ELF-1 (cell line): ENCODE measurements around the gene COL5A1.
"Not testable (repeated sequence)": the region's sequence is repeated elsewhere in the genome, so short reads cannot be mapped to it uniquely, and the experiment has no call there.

Experiments used
- DNase-seq: peaks from one replicate; pipeline ENCODE4 v3.0.0-alpha.2; 2016; ENCODE audit warnings: low read depth, low spot score

COL5A1 gene

DNA sequence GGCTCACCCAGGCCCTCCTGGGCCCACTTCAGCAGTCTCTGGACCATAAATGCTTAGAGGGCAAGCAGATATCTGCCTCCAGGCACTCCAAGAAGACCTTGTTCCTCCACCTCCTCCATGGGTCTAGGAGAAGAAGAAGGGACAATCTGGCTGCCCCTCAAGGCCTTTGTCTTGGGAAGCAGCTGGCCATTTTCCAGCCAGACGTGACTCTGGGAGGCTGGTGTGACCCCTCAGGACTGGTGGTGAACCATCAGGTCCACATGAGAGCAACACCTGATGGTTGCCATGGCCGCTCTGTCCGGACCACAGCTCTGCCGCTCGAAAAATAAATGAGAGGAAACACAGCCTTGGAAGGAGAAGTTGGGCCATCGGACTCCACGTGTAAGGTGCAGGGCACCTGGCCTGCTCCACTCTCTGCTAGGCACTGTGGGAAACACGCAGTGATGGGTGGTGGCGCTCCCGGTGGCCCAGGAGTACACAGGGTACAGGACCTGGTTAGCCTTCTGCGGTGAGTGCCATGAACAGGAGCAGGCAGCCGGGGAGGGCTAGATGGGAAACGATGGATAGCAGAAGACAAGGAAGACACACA, 3.0 kb upstream of the COL5A1 start:
- DNase-seq: no peak

DNA sequence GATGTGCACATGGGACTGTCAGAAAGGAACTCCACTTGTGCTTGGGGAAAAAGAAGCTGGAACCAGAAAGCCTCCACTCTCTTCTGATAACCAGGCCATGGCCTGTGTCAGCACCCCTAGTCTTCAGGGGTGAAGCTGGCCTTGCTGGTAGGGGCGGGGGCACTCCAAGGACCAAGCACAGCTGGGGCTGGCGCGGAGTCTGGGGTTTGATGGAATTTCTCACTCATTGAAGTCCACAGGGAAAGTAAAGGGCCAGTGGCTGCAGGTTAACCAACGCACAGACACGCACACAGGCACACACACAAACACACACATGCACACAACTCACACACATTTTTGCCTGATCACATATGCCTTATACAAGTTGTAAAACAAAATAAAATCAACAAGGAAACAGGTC, 1.6 kb upstream of the COL5A1 start:
- DNase-seq: no peak

DNA sequence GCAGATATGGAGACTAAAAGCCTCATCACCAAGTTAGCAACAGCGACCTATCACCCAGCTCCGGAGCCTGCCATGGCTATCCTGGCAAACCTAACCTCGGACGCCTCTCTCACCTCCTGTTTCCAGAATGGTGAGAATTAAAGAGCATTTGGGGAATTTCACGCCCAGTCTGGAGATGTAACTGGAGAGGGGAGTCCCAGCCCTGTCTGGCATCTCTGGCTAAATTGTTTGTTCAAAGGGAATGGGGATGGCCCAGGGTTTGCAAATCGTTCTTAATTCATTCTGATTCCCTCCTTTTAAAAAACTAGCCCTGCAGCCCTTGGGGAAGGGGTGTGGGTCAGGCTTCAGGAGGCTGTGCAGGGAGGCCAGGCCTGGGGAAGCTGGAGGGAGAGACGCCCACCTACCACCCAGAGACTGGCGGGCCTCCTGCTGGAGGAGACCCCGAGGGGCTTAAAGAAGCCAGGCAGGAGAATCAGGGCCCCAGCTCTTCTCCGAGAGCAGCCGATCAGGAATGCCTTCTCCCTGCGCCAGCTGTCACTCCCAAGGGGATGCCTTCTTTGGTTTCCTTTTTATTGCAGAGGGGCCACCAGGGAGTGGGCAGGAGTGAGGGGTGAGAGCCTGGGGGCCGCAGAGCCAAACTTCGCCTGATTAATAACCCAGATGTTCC, 964 bp upstream of the COL5A1 start:
- DNase-seq: peak; percentile 71

DNA sequence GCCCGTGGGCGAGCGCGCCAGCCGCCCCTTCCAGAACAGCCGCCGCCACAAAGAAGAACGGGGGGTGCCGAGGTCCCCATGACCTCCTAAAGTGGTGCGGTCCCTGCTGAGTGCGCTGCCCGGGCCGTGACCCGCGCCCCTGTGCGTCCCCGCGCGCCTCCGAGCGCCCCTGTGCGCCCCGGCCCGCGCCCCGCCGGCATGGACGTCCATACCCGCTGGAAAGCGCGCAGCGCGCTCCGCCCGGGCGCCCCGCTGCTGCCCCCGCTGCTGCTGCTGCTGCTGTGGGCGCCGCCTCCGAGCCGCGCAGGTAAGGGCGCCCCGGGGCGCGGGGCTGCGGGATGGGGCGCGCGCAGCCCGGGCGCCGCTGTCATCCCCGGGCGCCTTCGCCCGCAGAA, 384 bp downstream of the COL5A1 start:
- no peak for DNase-seq

DNA sequence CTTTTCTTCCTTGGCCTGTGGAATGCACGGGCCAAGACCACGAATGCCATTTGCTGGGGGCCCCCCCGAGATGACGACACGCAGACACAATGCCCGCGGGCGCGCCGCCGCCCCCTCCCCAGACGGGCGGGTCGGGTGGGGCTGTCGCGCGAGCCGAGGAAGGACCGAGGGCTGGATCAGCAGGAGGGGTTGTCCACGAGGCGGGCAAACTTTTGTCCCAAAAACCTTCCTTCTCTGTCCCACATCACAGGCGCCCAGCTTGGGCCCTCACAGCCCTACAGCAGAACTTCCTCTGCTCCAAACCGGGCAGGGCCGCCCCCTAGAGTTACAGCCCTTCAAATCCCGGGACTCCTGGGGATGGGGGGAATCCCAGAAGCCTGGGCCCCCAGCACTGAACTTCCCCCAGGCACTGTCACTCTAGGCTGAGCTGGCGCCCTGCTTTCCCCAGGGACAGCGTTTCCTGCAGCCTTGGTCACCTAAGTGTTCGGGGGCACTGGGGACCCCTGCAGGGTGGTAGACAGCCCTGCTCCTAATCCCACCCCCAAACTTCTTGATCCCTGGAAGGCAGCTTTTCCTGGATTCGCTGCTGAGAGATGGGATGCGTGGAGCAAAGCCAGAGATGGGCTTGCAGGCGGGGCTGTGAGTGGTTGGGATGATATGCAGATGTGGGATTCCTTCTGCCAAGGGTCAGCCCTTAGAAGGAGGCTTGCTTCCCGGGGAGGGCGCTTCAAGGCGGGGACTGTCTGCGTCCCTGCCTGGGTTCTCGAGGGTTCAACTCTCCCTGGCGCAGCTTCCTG, 980 bp downstream of the COL5A1 start:
- DNase-seq: peak; percentile 69

DNA sequence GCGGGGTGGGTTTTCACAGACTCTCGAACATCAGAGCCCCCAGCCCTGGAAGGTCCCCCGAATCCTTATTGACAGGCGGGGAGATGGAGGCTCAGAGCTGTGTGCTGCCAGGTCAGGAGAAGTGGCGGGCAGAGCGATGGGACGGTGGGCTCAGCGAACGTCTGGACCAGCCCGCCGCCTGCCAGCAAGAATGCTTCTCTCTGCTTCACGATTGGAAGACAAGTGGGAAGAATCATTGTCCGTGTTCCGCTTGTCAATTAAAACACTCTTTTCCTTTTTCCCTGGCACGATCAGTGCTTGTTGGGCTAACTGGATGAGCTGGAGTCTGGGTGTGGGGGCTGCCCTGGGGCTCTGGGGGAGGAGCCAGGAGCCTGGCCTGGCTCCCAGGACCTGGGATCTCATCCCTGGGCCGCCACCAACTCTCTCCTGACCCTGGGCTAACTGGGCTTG, 1.6 kb downstream of the COL5A1 start:
- peak; percentile 51 for DNase-seq

DNA sequence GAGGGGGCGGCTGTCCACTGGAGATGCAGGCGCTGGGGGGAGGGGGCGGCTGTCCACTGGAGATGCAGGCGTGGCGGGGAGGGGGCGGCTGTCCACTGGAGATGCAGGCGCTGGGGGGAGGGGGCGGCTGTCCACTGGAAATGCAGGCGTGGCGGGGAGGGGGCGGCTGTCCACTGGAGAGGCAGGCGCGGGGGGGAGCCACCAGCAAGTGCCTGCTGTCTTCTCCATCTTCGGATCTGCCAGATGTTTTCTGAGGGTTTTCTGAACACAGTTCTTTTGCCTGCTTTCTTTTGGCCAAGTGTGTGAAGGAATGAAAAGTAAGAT, 2.8 kb downstream of the COL5A1 start:
- DNase-seq: not testable (repeated sequence)

DNA sequence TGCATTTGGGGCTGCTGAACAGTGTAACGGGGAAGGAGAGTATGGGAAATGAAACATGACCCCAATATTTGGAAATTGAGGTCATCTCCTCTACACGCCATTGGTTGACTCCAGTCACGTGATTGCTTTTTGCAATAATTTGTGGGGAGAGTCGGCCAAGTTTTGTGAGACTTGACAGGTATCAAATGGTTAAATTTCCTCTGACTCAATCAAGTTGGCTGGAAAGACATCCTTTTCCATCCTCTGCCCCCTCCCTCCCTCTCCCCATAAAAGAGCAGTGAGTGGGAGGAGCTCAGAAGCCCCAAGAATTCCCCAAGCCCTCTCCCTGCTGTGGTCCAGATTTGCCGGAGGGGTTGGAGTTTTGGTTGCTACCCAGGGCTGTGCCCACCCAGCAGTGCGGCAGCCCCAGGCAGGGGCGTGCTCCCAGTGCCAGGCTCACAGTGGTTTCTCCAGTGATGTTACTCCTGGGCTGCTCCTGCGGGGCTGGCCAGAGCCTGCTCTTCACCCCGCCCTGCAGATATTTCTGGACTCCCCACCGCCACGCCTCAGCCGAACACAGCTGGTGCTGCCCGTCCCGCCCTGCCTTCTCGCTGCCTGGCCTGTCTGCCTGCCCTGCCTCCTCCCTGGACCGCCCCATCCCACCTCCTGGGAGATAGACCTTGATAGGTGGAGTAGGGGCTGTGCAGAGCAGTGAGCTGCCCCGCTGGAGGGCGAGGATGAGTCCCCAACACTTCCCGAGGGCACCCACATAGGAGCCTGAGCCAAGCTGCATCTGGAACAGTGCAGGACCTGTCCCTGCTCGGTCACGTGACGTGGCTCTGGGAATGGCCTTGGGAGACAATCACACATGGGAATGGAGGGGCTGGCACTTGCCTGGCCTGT, 3.4 kb downstream of the COL5A1 start:
- DNase-seq: peak; percentile 44

DNA sequence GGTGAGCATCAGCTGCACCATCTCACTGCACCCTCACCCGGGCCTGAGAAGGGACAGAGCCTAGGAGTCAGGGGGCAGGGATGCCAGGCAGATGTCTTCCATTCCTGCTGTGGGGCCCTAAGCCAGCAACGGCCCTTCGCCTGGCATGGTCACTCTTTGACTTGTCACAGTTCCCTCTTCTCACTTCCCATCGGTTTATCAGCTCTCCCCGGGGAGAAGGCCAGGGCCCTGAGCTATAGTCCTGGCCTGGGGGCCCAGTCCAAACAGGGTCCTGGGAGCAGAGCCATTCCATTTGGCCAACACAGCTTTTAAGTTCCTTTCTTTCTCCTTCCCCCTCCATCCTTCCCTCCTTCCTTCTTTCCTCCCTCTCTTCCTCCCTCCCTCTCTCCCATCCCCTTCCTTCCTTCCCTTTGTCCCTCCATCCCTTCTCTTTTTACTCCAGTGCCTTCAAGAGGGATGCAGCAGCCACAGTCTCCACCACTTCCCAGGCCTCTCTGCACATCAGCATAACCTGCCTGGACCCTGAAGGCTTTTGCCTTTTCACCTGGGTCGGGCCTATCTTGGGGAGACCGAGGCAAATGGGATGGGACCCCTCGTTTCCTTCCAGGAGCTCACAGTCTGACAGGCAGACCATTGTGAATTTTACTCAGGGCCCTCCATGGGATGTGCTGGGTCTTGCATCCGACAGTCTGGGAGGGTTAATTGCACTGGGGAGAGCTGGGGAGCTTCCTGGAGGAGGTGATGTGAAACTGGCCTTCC, 4.2 kb downstream of the COL5A1 start:
- DNase-seq: no peak

DNA sequence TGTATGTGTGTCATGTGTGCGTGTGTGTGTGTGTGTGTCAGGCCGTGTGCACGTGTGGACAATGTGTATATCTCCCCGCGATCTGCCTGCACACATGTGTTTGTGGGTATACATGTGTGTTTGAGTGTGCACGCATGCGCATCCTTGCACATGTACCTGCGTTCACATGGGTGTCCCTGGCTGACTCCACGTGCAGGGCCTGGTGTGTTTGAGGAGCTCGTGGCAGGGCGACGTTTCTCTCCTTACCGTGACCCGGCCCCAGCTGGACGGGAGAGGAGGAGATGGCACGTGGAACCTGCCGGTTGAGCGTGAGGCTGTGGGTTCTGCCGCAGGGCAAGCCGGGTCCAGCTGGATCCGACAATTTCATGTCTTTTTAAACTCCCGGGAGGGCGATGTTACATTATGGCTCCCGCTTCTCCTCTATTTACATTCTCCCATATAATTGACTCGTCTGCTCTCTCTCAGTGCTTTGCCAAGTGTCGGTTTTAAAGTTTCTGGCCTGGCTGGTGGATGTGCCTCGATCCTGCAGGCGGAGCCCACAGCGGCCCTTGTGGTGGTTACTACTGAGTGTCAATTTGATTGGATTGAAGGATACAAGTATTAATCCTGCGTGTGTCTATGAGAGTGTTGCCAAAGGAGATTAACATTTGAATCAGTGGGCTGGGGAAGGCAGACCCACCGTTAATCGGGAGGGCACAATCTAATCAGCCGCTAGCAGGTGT, 5.9 kb downstream of the COL5A1 start:
- DNase-seq: no peak

DNA sequence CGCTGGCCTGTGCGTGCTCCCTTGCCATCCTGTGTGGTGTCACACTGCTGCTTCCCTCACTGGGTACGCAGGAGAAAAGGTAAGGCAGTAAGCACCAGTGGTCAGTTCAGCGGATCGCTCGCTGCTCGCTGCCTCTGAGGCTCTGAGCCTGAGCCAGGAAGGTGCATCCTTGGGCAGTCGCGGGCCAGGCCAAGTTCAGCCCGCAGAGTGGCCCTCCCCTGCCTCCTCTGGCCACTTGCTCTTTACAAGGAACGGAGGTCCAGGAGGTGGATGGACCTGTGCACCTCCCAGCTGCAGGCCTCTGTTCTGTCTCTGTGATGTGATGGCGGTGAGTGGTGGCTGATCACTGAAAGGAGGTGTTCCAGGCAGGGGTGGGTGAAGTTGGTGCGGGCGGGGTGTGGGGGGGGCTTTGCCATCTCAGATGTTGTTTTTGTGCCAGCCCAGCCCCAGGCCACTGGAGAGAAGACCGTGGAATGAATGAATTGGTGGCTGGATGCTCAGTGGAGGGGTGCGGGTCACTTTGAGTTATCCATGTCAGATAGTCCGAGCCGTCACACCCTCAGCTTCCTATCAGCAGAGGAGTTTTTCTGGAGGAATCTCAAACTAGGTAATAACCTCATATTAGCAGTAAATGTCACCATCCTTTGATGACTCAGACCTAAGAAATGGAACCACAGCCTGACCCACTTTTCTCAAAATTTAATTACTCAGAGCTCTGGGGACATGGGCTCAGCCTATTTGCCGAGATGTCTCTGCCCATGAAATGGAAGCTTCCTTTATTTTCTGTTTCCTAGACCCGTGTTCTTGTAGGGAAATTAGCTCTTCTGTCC, 7.3 kb downstream of the COL5A1 start:
- no peak for DNase-seq

DNA sequence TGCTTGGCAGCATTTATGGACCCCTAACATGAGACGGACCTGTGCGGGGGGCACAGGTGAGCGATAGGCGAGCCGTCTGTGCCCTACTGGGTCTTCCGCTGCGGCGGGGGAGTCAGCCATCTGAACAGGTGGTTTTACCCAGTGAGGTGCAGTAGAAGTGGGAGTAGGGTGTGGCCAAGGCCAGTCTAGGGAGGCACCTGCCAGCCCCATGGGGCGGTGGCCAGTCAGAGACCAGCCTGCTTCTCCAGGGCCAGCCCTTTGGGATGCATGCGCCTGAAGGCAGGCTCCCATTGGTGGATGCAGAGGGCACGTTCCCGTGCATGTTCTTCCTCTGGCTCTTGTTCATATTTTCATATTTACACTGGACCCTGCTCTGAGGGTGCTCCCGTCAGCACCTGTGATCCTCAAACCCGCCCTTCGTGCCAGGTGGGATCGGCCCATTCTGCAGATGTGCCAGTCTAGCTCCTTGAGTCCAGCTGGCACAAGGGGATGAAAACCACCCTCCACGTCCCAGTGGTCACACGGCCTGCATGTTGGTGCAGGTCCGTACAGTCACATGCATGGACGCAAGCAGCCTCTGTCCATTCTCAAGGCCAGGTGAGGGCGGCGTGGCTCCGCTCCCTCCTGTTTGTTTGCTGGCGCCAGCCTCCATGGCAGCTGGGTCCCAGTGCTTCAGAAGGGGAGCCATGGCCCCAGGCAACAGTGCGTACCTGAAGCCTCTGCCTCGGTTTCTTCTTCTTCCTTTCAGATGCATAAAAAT, 9.0 kb downstream of the COL5A1 start:
- DNase-seq: no peak

DNA sequence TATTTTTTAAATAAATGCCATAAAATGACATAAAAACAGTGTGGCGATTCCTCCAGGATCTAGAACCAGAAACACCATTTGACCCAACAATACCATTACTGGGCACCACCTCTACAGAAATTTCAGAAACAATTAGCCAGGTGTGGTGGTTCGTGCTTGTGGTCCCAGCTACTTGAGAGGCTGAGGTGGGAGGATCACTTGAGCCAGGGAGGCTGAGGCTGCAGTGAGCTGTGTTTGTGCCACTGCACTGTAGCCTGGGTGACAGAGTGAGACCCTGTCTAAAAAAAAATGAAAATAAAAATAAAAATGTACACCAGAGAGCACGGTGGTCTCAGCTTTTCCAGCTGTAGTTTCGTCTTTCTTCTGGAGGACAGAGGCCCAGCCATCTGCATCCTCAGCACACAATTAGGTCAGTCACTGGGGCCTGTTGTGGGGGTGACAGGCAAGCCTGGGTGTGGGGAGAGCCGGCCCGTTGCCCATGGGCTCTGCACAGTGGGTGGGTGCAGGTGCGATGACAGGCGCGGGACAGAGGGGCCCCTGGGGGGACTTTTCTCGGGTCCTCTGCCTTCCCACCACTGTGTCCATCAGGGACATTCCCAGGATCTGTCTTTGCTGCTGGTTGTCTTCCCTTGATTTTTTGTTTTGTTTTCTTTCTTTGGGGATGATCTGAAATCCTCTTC, 9.8 kb downstream of the COL5A1 start:
- no peak for DNase-seq

DNA sequence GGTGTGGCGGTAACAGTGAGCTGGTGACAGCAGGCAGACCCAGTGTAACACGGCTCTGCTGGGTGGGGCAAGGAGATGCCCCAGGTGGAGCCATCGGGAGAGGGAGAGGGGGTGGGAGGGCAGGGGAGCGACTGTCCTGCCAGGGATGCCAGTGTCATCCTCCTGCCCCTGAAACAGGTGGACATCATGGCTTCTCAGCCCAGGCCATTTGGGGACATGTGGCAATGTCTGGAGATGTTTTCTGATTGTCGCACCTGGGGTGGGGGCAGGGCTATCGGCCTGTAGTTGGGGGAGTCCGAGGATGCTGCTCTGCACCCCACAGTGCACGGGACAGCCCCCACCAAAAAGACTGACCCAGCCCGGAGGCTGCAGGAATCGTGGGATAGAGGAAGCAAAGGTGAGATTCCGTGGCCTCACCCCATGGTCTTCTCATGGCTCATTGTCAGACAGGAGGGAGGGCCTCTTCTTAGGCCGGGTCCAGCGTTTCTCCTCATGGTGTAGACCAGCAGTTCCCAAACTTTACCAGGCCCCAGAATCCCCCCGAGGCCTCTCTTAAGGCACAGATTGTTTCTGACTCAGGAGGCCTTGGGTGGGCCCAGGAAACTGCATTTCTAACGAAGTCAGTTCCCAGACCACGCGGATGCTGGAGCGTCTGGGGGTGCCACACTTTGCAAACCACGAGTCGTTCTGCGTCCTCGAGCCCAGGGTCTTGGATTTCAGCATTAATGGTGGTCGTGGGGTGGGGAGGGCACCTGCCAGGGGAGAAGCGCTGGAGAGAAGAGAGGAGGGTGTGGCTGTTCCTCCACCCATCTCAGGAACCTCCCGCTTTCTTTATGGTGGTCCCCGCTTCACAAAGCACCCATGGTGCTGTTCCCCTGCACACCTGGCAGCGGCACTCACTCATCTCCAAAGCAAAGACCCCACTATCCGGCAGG, 11.0 kb downstream of the COL5A1 start:
- DNase-seq: no peak

DNA sequence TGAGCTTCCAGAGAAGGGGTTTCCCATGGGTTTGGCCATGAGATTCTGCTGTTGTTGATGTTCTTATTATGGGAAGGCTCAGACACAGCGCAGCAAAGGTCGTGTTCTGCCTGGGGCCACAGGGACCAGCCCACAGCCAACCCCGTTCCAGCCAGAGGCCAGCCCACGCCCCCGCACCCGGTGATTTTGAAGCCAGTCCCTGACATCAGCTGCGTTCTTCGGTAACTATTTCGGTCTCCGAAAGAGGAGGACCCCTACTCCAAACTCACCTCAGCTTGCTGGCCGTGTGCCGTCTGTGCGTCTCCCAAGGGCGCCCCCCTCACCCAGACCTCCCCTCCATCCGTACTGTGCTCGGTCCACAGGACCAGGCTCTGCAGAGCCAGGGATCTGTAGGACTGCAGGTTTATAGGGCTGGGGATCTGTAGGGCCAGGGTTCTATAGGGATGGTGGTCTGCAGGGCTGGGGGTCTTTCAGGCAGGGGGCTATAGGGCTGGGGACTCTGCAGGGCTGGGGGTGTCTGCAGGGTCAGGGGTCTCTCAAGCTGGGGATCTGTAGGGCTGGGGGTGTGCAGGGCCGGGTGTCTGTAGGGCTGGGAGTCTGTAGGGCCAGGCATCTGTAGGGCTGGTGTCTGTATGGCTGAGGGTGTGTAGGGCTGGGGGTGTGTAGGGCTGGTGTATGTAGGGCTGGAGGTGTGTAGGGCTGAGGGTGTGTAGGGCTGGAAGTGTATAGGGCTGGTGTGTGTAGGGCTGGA, 11.8 kb downstream of the COL5A1 start:
- DNase-seq: no peak

DNA sequence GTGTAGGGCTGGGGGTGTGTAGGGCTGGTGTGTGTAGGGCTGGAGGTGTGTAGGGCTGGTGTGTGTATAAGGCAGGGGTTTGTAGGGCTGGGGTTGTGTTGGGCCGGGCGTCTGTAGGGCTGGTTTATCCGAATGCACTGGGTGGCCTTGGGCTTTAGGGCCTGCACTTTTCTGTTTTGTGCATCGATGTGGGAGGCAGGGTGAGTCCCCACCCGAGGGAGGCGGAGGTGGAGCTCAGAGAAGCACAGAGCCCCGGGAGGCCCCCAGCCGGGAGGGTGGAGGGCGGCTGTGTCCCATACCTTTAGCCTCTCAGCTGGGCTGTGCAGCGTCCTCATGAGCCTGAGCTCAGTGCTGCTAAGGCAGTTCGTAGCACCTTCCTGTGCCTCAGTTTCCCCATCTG, 13.5 kb downstream of the COL5A1 start:
- peak; percentile 16 for DNase-seq
